Esophagus squamous epithelium (tissue), 5 donors: Measurements from ENCODE around the gene TSPAN18. TPM values are rescaled to one million over a fixed set of nuclear protein-coding genes. Genes with fewer than 3 reads are reported as not detected.

Experiments used
- DNase-seq: peaks from one replicate; lab custom pipeline; 2025; lab: John Stamatoyannopoulos, UW
- H3K27ac ChIP-seq, 4 donors: fragments of 200-600 bp; sonication (generic); one replicate each; pipeline ENCODE4 v1.5.1; 2016 to 2019; ENCODE audit warnings: mild to moderate bottlenecking in 1 of 4
- H3K27me3 ChIP-seq, 4 donors: fragments of 200-600 bp; sonication (generic); 1 replicate in 3 of 4; 2 replicates in 1 of 4; pipeline versions ENCODE4 v1.5.1 to v1.6.0; 2017 to 2021; ENCODE audit warnings: antibody characterized with exemption in 1 of 4
- H3K36me3 ChIP-seq, 3 donors: fragments of 200-600 bp; sonication (generic); one replicate each; pipeline ENCODE4 v1.5.1; 2016 to 2019
- H3K4me1 ChIP-seq, 3 donors: fragments of 200-600 bp; sonication (generic); one replicate each; pipeline ENCODE4 v1.5.1; 2017 to 2019
- H3K4me3 ChIP-seq, 4 donors: fragments of 200-600 bp; sonication (generic); 1 replicate in 3 of 4; 2 replicates in 1 of 4; pipeline ENCODE4 v1.5.1; 2016 to 2019; ENCODE audit warnings: mild to moderate bottlenecking in 2 of 4, moderate library complexity in 1 of 4
- H3K9me3 ChIP-seq, 3 donors: fragments of 200-600 bp; sonication (generic); one replicate each; pipeline ENCODE4 v1.5.1; 2016 to 2019
- POLR2A ChIP-seq, 4 donors: fragments of 450-650 bp; IDR thresholded peaks; one replicate each; pipeline ENCODE4 v1.6.1; 2017; ENCODE audit warnings: antibody characterized with exemption in 4 of 4, mild to moderate bottlenecking in 4 of 4, moderate library complexity in 3 of 4
- WGBS, 2 donors: methylation state at CpG; one replicate each; pipeline ENCODE4 v1.1.5; 2018; 5-methylcytosine and 5-hydroxymethylcytosine counted together
- intact Hi-C: fragments of 100-400 bp; cut with DNase I; formaldehyde crosslinking; loops from one replicate; pipeline ENCODE4 v1.15.0; 2022
- total RNA-seq, 4 donors: library from RNA; depleted of rRNA; stranded (reverse); fragments of >200 nt; gene quantifications; one replicate each; pipeline ENCODE4 v1.1.0, GENCODE V29; 2016
- TF ChIP-seq, protein P1 (sequence below), 6 experiments: fragments of 450-650 bp in 4 of 6; fragments of 200-600 bp in 2 of 6; sonication (generic) in 2 of 6; IDR thresholded peaks; one replicate each; pipeline ENCODE4 v1.5.1; 2016 to 2019; ENCODE audit warnings: antibody characterized with exemption in 6 of 6, mild to moderate bottlenecking in 4 of 6, moderate library complexity in 4 of 6
- donor health status: DM: yes; HTN: yes; CAD: no.

TSPAN18 gene
- total RNA-seq, 4 donors from 2014 or later, result 0.80 to 4.4 (median 2.0) TPM

- H3K27me3 ChIP-seq, result peaks cover 0 to 21% (median 0%) of the 10 kb centered on the region in 4 donors
- TF ChIP-seq, protein P1, sequence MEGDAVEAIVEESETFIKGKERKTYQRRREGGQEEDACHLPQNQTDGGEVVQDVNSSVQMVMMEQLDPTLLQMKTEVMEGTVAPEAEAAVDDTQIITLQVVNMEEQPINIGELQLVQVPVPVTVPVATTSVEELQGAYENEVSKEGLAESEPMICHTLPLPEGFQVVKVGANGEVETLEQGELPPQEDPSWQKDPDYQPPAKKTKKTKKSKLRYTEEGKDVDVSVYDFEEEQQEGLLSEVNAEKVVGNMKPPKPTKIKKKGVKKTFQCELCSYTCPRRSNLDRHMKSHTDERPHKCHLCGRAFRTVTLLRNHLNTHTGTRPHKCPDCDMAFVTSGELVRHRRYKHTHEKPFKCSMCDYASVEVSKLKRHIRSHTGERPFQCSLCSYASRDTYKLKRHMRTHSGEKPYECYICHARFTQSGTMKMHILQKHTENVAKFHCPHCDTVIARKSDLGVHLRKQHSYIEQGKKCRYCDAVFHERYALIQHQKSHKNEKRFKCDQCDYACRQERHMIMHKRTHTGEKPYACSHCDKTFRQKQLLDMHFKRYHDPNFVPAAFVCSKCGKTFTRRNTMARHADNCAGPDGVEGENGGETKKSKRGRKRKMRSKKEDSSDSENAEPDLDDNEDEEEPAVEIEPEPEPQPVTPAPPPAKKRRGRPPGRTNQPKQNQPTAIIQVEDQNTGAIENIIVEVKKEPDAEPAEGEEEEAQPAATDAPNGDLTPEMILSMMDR (IDR thresholded peaks at IDR 0.05), result no peak
- no peak for TF ChIP-seq POLR2A (IDR thresholded peaks at IDR 0.05)
- no peaks in the 10 kb centered on the region for H3K36me3 ChIP-seq
- H3K27ac ChIP-seq, result peak overlapping the region in 3 of 4 donors; percentile 30 to 55 (median 31)
- DNase-seq, result no peak
- H3K9me3 ChIP-seq, result no peaks in the 10 kb centered on the region
- H3K4me1 ChIP-seq, result no peaks in the 10 kb centered on the region
- intact Hi-C loops, result no loop called here
- 62 to 65% methylated on average over 15 to 16 of the region's 26 CpGs for WGBS, 2 donors
- H3K4me3 ChIP-seq, result peak overlapping the region in 1 of 4 donors; percentile 24
Measured at GRCh38 chr11:44877571-44878497, 151.1 kb downstream of the TSPAN18 start.

DNA sequence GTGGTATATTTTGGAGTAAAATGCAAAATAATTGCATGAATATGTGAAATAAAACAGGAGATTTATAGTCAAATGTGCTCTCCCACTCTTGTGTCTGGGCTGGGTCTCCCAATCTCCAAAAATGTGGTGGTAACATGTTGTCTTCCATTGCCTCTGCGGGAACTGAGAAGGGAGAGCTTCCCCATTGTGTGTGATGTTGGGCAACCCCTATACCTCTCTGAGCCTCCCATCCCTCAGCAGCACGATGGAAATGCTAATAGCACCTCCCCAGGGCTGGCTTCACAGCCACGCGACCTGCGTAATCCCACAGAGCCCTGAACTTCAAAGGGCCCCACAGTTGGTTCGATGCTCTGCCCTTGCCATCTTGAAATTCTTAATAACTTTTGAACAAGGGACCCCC, 151.9 kb downstream of the TSPAN18 start:
- Histone ChIP-seq H3K27ac (no peak overlapping the region), H3K4me3 (no peak overlapping the region), H3K9me3 (no peaks in the 10 kb centered on the region), H3K4me1 (no peaks in the 10 kb centered on the region), H3K27me3 (peaks cover 0 to 22% (median 0%) of the 10 kb centered on the region in 4 donors), H3K36me3 (no peaks in the 10 kb centered on the region)
- 80 to 82% methylated on average over 6 of the region's 6 CpGs for WGBS, 2 donors
- intact Hi-C loops, result no loop called here
- TF ChIP-seq, protein P1 (IDR thresholded peaks at IDR 0.05), result no peak
- no peak for TF ChIP-seq POLR2A (IDR thresholded peaks at IDR 0.05)
- no peak for DNase-seq

DNA sequence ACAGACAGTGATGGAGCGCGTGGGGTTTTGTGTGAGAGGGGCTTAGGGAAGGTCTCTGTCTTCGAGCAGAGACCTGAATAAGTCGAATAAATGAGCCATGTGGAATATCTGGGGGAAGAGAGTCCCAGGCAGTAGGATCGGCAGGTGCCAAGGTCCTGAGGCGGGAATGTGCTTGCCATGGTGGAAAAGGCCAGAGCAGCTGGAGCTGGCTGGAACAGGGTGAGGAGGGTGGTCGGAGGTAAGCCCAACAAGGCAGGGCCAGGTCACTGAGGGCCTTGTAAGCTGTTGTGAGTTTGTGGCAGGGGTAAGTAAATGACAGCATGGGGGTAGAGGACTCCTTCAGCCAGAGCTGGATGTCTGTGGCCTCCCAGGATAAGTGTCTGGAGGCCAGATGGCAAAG, 152.7 kb downstream of the TSPAN18 start:
- 94 to 96% methylated on average over 7 of the region's 7 CpGs for WGBS, 2 donors

DNA sequence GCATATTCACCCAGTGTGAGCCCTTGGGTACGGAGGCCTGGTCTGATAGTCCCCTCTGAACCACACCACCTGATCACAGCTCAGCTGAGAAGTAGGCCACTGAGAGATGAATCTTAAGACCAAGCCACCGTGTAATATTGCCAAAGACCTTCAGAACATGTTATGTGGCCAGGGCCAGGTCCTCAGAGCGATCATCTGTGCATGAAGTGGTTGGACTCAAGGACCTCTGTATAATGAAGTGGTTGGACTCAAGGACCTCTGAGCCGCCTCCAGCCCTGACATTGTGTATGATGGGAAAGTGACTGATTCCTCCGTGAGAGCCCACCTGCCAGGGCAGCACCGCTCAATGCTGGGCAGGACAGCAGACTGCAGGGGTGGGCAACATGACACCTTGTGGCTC, 153.7 kb downstream of the TSPAN18 start:
- no peak for DNase-seq
- intact Hi-C loops, result no loop called here
- WGBS, 2 donors, result 90 to 94% methylated on average over 6 of the region's 6 CpGs
- Histone ChIP-seq H3K4me1 (peaks cover 0 to 4% (median 0%) of the 10 kb centered on the region in 3 donors), H3K27me3 (peaks cover 0 to 28% (median 0%) of the 10 kb centered on the region in 4 donors), H3K36me3 (no peaks in the 10 kb centered on the region), H3K4me3 (no peak overlapping the region), H3K9me3 (no peaks in the 10 kb centered on the region), H3K27ac (peak overlapping the region in 1 of 4 donors; percentile 21)
- no peak for TF ChIP-seq POLR2A (IDR thresholded peaks at IDR 0.05)
- TF ChIP-seq, protein P1 (IDR thresholded peaks at IDR 0.05), result no peak

More for the DNA sequence above, 152.7 kb downstream of the TSPAN18 start:
- Histone ChIP-seq H3K4me1 (no peaks in the 10 kb centered on the region), H3K27ac (peak overlapping the region in 2 of 4 donors; percentile 13 to 55), H3K4me3 (no peak overlapping the region), H3K27me3 (peaks cover 0 to 24% (median 0%) of the 10 kb centered on the region in 4 donors), H3K36me3 (no peaks in the 10 kb centered on the region), H3K9me3 (no peaks in the 10 kb centered on the region)
- no peak for DNase-seq
- no peak for TF ChIP-seq POLR2A (IDR thresholded peaks at IDR 0.05)
- TF ChIP-seq, protein P1 (IDR thresholded peaks at IDR 0.05), result no peak
- intact Hi-C loops, result no loop called here

DNA sequence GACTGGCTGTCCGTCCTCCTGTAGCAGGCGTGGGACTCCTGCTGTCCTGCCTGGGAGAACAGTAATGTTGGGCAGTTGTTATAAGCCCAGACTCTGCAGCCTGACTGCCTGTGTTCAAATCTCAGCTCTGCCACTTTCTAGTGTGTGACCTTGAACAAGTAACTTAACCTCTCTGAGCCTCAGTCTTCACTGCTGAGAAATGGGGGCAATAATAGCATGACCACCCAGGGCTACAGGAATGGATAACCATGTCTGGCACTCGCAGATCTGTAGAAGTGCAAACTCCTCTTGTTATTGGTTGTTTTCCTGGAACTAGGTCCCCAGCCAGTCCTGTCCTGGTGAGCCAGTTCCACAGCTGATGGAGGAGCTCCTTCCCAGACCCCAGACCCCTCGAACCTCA, 154.2 kb downstream of the TSPAN18 start:
- Histone ChIP-seq H3K27ac (no peak overlapping the region), H3K4me3 (no peak overlapping the region), H3K4me1 (peaks cover 0 to 8% (median 0%) of the 10 kb centered on the region in 3 donors), H3K27me3 (peaks cover 0 to 28% (median 0%) of the 10 kb centered on the region in 4 donors), H3K36me3 (no peaks in the 10 kb centered on the region), H3K9me3 (no peaks in the 10 kb centered on the region)
- DNase-seq, result no peak
- WGBS, 2 donors, result 83% methylated on average over 2 of the region's 4 CpGs; no CpG with 5 or more reads in 1 of the 2 donors
- TF ChIP-seq, protein P1 (IDR thresholded peaks at IDR 0.05), result no peak
- no peak for TF ChIP-seq POLR2A (IDR thresholded peaks at IDR 0.05)
- intact Hi-C loops, result no loop called here
